Measurements from ENCODE around the gene PC.

The PC gene

GRCh38 chr11:66889960-66890359 lies 68.2 kb downstream of the PC start:
- in situ Hi-C loops (cut with MboI; ENCODE audit: low pct_unique_long_range_greater_than_20kb, low sequenced_read_pairs, unreplicated experiment): no loop called here
- no peak for TF ChIP-seq CTCF (IDR thresholded peaks at IDR 0.05; ENCODE audit: extremely low read depth, insufficient read depth, missing control alignments)
- DNase-seq (ENCODE audit: low spot score): no peak

- in situ Hi-C loops (cut with MboI; ENCODE audit: low pct_unique_long_range_greater_than_20kb, low sequenced_read_pairs, unreplicated experiment): no loop called here
- no peak for DNase-seq (ENCODE audit: low spot score)
- TF ChIP-seq CTCF (IDR thresholded peaks at IDR 0.05; ENCODE audit: extremely low read depth, insufficient read depth, missing control alignments): no peak
Measured at GRCh38 chr11:66888282-66888681, 69.9 kb downstream of the PC start.

- DNase-seq (ENCODE audit: low spot score): no peak
- in situ Hi-C loops (cut with MboI; ENCODE audit: low pct_unique_long_range_greater_than_20kb, low sequenced_read_pairs, unreplicated experiment): no loop called here
- no peak for TF ChIP-seq CTCF (IDR thresholded peaks at IDR 0.05; ENCODE audit: extremely low read depth, insufficient read depth, missing control alignments)
Measured at GRCh38 chr11:66887526-66887925, 70.7 kb downstream of the PC start.

GRCh38 chr11:66886671-66887221 lies 71.4 kb downstream of the PC start:
- TF ChIP-seq CTCF (IDR thresholded peaks at IDR 0.05; ENCODE audit: extremely low read depth, insufficient read depth, missing control alignments): no peak
- DNase-seq (ENCODE audit: low spot score): no peak
- in situ Hi-C loops (cut with MboI; ENCODE audit: low pct_unique_long_range_greater_than_20kb, low sequenced_read_pairs, unreplicated experiment): no loop called here

- DNase-seq (ENCODE audit: low spot score): no peak
- in situ Hi-C loops (cut with MboI; ENCODE audit: low pct_unique_long_range_greater_than_20kb, low sequenced_read_pairs, unreplicated experiment): no loop called here
- no peak for TF ChIP-seq CTCF (IDR thresholded peaks at IDR 0.05; ENCODE audit: extremely low read depth, insufficient read depth, missing control alignments)
Measured at GRCh38 chr11:66885950-66886440, 72.2 kb downstream of the PC start.

GRCh38 chr11:66885469-66885868 lies 72.7 kb downstream of the PC start:
- no peak for DNase-seq (ENCODE audit: low spot score)
- in situ Hi-C loops (cut with MboI; ENCODE audit: low pct_unique_long_range_greater_than_20kb, low sequenced_read_pairs, unreplicated experiment): no loop called here
- no peak for TF ChIP-seq CTCF (IDR thresholded peaks at IDR 0.05; ENCODE audit: extremely low read depth, insufficient read depth, missing control alignments)

Data from GM13977 (cell line).